ENCODE results near the gene NUB1.

The NUB1 gene

GRCh38 chr7:151427705-151428377, 86.2 kb downstream of the NUB1 start:
- no peak for DNase-seq
